ENCODE measurements around the gene GFER.

DNA sequence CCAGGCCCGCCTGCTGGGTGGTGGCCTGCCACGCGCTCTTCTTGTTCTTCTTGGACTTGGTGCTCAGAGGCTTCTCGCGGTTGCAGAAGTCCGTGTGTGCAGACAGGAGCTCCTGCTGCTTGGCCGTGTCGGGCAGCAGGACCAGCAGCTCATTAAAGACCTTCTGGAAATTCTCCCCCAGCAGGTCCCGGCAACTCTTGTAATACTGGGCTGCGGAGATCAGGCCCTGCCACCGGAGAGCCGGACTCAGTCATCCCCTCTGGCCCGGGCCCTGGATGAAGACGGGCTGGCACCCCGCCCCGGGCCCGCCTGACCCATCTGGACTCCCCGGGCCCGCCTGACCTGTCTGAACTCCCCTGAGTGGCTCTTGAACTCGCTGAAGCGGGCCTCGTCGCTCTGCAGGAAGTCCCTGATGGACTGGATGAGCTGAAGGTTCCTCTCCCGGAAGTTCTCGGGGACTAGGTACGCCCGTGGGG, 14.4 kb downstream of the GFER start:
- TF ChIP-seq, protein P1, sequence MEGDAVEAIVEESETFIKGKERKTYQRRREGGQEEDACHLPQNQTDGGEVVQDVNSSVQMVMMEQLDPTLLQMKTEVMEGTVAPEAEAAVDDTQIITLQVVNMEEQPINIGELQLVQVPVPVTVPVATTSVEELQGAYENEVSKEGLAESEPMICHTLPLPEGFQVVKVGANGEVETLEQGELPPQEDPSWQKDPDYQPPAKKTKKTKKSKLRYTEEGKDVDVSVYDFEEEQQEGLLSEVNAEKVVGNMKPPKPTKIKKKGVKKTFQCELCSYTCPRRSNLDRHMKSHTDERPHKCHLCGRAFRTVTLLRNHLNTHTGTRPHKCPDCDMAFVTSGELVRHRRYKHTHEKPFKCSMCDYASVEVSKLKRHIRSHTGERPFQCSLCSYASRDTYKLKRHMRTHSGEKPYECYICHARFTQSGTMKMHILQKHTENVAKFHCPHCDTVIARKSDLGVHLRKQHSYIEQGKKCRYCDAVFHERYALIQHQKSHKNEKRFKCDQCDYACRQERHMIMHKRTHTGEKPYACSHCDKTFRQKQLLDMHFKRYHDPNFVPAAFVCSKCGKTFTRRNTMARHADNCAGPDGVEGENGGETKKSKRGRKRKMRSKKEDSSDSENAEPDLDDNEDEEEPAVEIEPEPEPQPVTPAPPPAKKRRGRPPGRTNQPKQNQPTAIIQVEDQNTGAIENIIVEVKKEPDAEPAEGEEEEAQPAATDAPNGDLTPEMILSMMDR (IDR thresholded peaks at IDR 0.05) = no peak
- no peak for TF ChIP-seq POLR2A (IDR thresholded peaks at IDR 0.05)

Measured in gastroesophageal sphincter (tissue), 3 donors.